NK-92 treated with Interleukin-12 subunit alpha and Interleukin-12 subunit beta, amount 100 ng/mL, for 24 hours (cell line): ENCODE results near the gene GJC2.

Experiments used
- DNase-seq: peaks from one replicate; lab custom pipeline; 2025; lab: John Stamatoyannopoulos, UW

The GJC2 gene

DNA sequence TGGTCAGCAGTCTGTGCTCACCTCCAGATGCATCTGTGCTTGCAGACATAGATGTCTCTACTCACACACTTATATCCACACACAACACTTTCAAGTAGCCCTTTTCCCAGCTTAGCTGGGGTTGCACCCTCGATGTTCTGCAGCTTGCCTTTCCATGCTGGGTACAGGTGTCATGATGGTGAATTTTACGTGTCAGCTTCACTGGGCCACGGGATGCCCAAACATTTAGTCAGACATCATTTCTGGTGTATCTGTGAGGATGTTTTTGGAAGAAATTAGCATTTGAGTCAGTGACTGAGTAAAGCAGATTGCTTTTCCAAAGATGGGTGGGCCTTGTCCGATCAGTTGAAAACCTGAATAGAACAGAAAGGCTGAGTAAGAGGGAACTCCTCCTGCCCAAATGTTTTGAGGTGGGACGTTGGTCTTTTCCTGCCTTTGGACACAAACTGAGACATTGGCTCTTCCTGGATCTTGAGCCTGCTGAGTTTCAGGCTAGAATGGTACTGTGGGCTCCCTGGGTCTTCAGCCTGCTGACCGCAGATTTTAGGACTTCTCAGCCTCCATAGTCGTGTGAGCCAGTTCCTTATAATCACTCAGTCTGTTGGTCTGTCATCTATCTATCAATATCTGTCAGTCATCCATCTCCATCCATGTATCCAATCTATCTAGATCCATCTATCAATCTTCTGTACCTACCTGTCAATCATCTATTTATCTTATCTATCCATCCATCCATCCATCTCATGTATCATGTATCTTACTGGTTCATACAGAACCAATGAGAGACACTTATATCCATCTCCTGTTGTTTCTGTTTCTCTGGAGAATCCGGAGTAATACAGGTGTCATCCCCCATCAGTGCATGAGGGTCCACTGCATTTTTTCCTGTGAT lies 45.4 kb downstream of the GJC2 start:
- no peak for DNase-seq

DNA sequence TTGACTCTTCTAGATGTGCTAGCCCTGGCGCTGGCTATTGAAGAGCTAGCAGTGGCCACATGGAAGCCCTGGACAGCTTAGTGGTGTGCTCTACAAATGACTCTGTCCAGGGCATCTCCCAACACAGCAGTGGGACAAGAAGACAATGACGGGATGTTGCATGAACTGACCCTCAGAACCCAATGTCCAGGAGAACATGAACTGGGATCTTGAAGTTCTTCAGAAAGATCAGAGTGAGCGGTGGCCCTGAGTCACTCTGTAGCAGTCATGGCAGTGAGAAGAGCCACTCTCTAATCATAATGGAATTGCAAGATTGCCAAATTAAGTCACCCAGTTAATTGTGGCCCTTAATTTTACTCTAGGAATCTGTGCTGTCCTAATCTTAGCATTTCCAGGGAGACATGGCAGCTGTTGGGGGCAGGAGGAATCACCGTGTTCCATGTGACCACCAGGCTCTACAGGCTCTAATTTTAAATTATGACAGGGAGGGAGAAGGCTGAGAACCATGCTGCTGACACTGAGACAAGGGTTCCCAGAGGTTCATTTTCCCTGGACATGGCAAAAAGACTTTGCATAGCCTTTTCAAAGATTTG lies 47.9 kb downstream of the GJC2 start:
- DNase-seq, result no peak

GRCh38 chr1:228198977-228199590 lies 49.4 kb downstream of the GJC2 start:
- no peak for DNase-seq

DNA sequence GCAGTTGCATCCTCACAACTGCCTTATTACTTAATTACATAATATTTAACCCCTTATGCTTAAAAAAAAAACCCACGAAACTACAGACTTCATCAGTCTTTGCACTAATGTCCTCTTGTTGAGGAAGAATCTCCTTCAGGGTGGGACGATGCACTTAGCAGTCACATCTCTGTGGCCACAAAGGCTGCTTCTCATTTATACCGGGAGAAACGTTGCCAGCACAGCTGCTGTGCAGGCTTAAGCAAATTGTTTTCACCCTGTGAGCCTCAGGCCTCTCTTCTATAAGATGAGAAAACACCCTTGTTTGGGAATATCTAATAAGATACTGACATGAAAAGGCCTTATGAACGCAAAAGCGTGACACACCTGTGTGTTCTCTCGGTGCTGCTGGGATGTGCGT lies 55.2 kb downstream of the GJC2 start:
- DNase-seq, result no peak

DNA sequence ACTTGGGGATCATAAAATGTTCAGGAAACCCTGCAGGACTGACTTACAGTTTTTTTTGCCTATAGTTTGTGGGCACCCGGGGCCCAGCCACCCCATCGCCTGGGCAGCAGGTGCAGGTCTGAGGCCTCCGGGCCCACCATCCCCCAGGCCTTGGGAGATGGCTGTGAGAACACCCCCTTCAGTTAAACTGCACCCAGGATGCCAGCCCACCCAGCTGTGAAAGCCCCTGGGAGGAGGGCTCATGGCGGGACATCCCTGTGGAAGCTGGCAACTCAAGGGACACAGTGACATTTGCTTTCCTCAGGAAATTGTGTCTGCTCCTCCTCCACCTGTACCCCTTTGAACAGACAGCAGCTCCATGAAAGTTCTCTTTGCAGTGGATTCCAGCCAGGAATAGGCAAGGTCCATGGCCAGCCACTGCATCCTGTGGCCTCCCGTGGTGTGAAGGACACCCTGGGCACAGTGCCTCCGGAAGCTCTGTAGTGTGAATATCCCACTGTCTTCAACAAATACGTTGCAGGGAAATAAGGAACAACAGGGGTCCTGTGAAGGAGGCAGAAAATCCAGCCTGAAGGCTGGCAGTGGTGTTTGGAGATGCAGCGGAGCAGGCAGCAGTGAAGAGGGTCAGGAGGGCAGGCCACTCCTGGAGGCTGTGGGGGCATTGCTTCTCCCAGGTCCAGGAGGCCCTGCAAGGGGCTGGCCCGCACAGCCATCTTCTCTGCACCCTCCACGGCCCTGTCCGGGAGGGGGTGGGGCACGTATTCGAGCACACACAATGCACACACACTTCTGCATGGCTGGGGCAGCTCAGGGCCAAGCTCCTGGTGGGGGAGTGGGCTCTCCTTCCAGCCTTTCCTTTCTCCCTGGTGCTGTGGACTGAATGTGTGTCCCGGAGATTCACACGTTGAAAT lies 56.1 kb downstream of the GJC2 start:
- no peak for DNase-seq

- no peak for DNase-seq
These were observed 57.0 kb downstream of the GJC2 start for GRCh38 chr1:228206582-228207351.

GRCh38 chr1:228207381-228207810 lies 57.7 kb downstream of the GJC2 start:
- DNase-seq, result no peak

DNA sequence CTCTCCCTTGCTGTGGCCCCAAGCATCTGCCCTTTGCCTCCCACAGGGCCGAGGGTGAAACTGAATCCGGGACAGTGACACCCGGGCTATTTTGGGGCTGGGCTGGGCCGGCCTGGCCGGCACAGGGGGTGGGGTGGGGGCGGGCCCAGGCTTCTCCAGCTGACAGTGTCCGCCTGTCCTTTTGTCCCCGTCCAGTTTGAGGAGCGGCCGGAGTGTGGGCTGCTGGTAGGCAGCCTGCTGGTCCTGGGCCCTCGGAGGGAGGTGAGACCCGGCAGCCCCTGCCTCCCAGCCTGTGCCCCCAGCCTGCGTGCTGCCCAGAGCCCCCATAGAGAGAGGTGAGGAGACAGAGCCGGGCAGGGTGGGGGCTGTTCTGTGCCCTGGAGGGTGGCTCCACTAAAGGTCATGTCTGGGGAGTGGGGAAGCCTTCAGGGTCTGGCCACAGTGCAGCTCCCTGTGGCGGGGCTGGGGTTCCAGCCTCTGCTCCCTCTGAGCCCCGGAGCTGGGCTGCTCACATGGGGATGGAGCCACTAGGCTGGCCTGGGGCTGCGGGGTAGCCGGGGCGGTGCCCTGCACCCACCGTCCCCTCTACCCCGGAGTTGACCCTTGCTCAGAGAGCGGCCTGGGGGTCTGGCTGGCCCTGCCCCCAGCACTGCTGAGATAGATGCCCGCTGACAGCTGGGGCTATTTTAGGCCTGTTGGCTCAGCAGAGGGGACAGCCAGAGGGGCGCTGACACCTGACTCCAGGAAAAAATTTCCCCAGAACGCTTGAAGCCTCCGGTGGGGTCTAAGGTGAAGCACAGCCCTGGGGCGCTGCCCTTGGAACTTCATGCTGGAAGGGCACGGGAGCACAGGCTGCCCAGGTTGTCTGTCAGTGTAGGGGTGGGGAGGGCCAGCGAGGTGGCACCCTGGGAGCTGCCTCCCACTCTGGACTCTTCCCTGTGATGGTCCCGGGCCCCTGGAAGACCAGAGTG lies 58.4 kb downstream of the GJC2 start, which contains the start of gene OBSCN:
Gene OBSCN (plus strand): TSS at position 194 of the 971 bp plus-strand sequence. CDS start 3,740 bp downstream, outside the sequence.
- DNase-seq, result no peak

DNA sequence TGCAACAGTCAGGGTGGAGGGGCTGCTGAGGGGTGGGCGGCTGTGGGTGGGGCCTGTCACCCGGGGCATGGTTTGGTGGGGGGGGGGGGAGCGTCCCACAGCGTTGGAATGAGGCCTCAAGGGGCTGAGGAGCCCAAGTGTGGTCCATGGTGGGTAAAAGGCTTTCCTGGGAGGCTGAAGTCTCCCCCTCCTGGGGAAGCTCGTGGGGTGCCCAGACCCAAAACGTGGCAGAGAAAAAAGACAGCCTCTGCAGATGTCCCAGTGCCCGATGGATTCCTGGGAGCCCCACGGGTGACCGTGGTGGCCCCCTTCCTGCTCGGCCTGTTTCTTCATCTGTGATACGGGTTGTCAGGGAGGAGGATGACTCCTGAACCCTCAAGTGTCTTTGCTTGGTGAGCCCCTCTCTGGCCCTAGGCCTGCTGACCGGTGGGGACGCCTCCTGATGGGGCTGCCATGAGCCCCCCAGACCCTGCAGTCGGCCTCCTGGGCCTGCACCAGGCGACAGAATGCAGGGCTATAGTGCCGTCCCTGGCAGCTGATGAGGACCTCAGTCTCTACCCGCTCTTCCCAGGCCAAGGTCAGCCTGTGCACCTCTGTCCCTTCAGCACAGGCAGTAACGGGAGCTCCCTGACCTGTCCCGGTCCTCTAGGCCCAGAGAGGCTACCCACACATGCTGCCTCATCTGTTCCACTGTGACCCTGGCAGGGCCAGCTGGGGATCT lies 59.3 kb downstream of the GJC2 start:
- no peak for DNase-seq
